ENCODE results near the gene ASXL3.

ASXL3 gene

GRCh38 chr18:33664241-33664874 is 86.3 kb downstream of the ASXL3 start:
- no peak for DNase-seq (ENCODE audit: low read depth)
- no peak for TF ChIP-seq CTCF (IDR thresholded peaks at IDR 0.05; ENCODE audit: control insufficient read depth, insufficient read depth, low read depth, low read length, missing control alignments)
- H3K4me3 ChIP-seq (ENCODE audit: control insufficient read depth, low read depth, low read length) = no peak overlapping the region

- TF ChIP-seq CTCF (IDR thresholded peaks at IDR 0.05; ENCODE audit: control insufficient read depth, insufficient read depth, low read depth, low read length, missing control alignments) = no peak
These were observed 87.2 kb downstream of the ASXL3 start for GRCh38 chr18:33665187-33665586.

GRCh38 chr18:33665641-33666040 is 87.6 kb downstream of the ASXL3 start:
- no peak for TF ChIP-seq CTCF (IDR thresholded peaks at IDR 0.05; ENCODE audit: control insufficient read depth, insufficient read depth, low read depth, low read length, missing control alignments)
- no peak for DNase-seq (ENCODE audit: low read depth)
- H3K4me3 ChIP-seq (ENCODE audit: control insufficient read depth, low read depth, low read length) = no peak overlapping the region

More at GRCh38 chr18:33665187-33665586, 87.2 kb downstream of the ASXL3 start:
- no peak for DNase-seq (ENCODE audit: low read depth)
- no peak overlapping the region for H3K4me3 ChIP-seq (ENCODE audit: control insufficient read depth, low read depth, low read length)

- TF ChIP-seq CTCF (IDR thresholded peaks at IDR 0.05; ENCODE audit: control insufficient read depth, insufficient read depth, low read depth, low read length, missing control alignments) = no peak
- no peak overlapping the region for H3K4me3 ChIP-seq (ENCODE audit: control insufficient read depth, low read depth, low read length)
- no peak for DNase-seq (ENCODE audit: low read depth)
These were observed 88.9 kb downstream of the ASXL3 start for GRCh38 chr18:33666915-33667314.

- no peak for TF ChIP-seq CTCF (IDR thresholded peaks at IDR 0.05; ENCODE audit: control insufficient read depth, insufficient read depth, low read depth, low read length, missing control alignments)
- DNase-seq (ENCODE audit: low read depth) = no peak
- no peak overlapping the region for H3K4me3 ChIP-seq (ENCODE audit: control insufficient read depth, low read depth, low read length)
These were observed 91.6 kb downstream of the ASXL3 start for GRCh38 chr18:33669589-33669988.

GRCh38 chr18:33670029-33670428 is 92.0 kb downstream of the ASXL3 start:
- TF ChIP-seq CTCF (IDR thresholded peaks at IDR 0.05; ENCODE audit: control insufficient read depth, insufficient read depth, low read depth, low read length, missing control alignments) = no peak
- DNase-seq (ENCODE audit: low read depth) = no peak
- H3K4me3 ChIP-seq (ENCODE audit: control insufficient read depth, low read depth, low read length) = no peak overlapping the region
